Esophagus squamous epithelium (tissue), 4 donors: ENCODE results near the gene KIR2DL3.

Experiments
- POLR2A ChIP-seq, 4 donors: fragments of 450-650 bp; IDR thresholded peaks; one replicate each; pipeline ENCODE4 v1.6.1; 2017; ENCODE audit warnings: antibody characterized with exemption in 4 of 4, mild to moderate bottlenecking in 4 of 4, moderate library complexity in 3 of 4
- TF ChIP-seq, protein P1 (sequence below), 6 experiments: fragments of 450-650 bp in 4 of 6; fragments of 200-600 bp in 2 of 6; sonication (generic) in 2 of 6; IDR thresholded peaks; one replicate each; pipeline ENCODE4 v1.5.1; 2016 to 2019; ENCODE audit warnings: antibody characterized with exemption in 6 of 6, mild to moderate bottlenecking in 4 of 6, moderate library complexity in 4 of 6

DNA sequence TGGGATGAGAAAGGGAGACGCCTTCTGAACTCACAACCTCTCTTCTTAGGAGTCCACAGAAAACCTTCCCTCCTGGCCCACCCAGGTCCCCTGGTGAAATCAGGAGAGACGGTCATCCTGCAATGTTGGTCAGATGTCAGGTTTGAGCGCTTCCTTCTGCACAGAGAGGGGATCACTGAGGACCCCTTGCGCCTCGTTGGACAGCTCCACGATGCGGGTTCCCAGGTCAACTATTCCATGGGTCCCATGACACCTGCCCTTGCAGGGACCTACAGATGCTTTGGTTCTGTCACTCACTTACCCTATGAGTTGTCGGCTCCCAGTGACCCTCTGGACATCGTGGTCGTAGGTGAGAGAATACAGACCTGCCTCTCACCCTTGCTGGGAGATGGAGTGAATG lies 10.8 kb upstream of the KIR2DL3 start:
- TF ChIP-seq, protein P1, sequence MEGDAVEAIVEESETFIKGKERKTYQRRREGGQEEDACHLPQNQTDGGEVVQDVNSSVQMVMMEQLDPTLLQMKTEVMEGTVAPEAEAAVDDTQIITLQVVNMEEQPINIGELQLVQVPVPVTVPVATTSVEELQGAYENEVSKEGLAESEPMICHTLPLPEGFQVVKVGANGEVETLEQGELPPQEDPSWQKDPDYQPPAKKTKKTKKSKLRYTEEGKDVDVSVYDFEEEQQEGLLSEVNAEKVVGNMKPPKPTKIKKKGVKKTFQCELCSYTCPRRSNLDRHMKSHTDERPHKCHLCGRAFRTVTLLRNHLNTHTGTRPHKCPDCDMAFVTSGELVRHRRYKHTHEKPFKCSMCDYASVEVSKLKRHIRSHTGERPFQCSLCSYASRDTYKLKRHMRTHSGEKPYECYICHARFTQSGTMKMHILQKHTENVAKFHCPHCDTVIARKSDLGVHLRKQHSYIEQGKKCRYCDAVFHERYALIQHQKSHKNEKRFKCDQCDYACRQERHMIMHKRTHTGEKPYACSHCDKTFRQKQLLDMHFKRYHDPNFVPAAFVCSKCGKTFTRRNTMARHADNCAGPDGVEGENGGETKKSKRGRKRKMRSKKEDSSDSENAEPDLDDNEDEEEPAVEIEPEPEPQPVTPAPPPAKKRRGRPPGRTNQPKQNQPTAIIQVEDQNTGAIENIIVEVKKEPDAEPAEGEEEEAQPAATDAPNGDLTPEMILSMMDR (IDR thresholded peaks at IDR 0.05), result no peak
- no peak for TF ChIP-seq POLR2A (IDR thresholded peaks at IDR 0.05)
